OCI-LY7 (cell line): Measurements from ENCODE around the gene NREP. TPM values are rescaled to one million over a fixed set of nuclear protein-coding genes. Genes with fewer than 3 reads are reported as not detected.

Experiments used
- BruUV-seq: library from RNA; stranded (reverse); fragments of 400-500 nt; replicated peaks from 2 replicates; lab custom pipeline; 2021; lab: Mats Ljungman, UMichigan
- CTCF ChIA-PET: fragments of 300-600 bp; sonication (Branson Sonifier 250); formaldehyde crosslinking; loops from one replicate; lab custom pipeline; 2022; ENCODE audit warnings: antibody characterized with exemption; ENCODE audit not compliant: unreplicated experiment; lab: Charles Lee
- POLR2A ChIA-PET: fragments of 300-600 bp; sonication (Branson Sonifier 250); formaldehyde crosslinking; loops from one replicate; lab custom pipeline; 2022; ENCODE audit warnings: antibody characterized with exemption; lab: Charles Lee
- DNase-seq: peaks from one replicate; pipeline ENCODE4 v3.0.0-alpha.2; 2015; ENCODE audit warnings: low spot score
- H2AFZ ChIP-seq: fragments of 200-600 bp; sonication (generic), shearing (Covaris generic); 2 replicates; pipeline ENCODE4 v1.6.1; 2014; ENCODE audit warnings: mild to moderate bottlenecking, antibody characterized with exemption, low read length, moderate library complexity
- H3K27ac ChIP-seq: fragments of 200-600 bp; sonication (generic); 2 replicates; pipeline ENCODE4 v1.5.1; 2014; ENCODE audit warnings: mixed run types, low read depth, mild to moderate bottlenecking, moderate library complexity, low read length, inconsistent platforms; ENCODE audit not compliant: poor library complexity, severe bottlenecking
- H3K36me3 ChIP-seq: fragments of 200-600 bp; sonication (generic); 2 replicates; pipeline ENCODE4 v1.6.1; 2014; ENCODE audit warnings: mild to moderate bottlenecking, antibody characterized with exemption, low read length, moderate library complexity, mixed read lengths; ENCODE audit not compliant: insufficient read depth
- H3K4me1 ChIP-seq: fragments of 200-600 bp; sonication (generic); 2 replicates; pipeline ENCODE4 v1.5.1; 2014; ENCODE audit warnings: mild to moderate bottlenecking, low read length; ENCODE audit not compliant: insufficient read depth, poor library complexity, severe bottlenecking
- H3K4me2 ChIP-seq: fragments of 200-600 bp; sonication (generic); 2 replicates; pipeline ENCODE4 v1.6.1; 2014; ENCODE audit warnings: mild to moderate bottlenecking, low read length
- H3K4me3 ChIP-seq: fragments of 200-600 bp; sonication (generic); 2 replicates; pipeline ENCODE4 v1.5.1; 2014; ENCODE audit warnings: mild to moderate bottlenecking, low read depth, low read length; ENCODE audit not compliant: poor library complexity, severe bottlenecking
- H3K79me2 ChIP-seq: fragments of 200-600 bp; sonication (generic); 2 replicates; pipeline ENCODE4 v1.6.1; 2016; ENCODE audit warnings: low read depth, mild to moderate bottlenecking, low read length, moderate library complexity, mixed read lengths; ENCODE audit not compliant: insufficient read depth
- H3K9me2 ChIP-seq: fragments of 200-600 bp; sonication (generic); 2 replicates; pipeline ENCODE4 v1.6.1; 2016; ENCODE audit warnings: mild to moderate bottlenecking, low read length, mixed read lengths; ENCODE audit not compliant: insufficient read depth
- H3K9me3 ChIP-seq: fragments of 200-600 bp; sonication (generic); 2 replicates; pipeline ENCODE4 v1.6.1; 2014; ENCODE audit warnings: mild to moderate bottlenecking, mixed run types, low read length, mixed read lengths
- H4K20me1 ChIP-seq: fragments of 200-600 bp; sonication (generic); 2 replicates; pipeline ENCODE4 v1.6.1; 2014; ENCODE audit warnings: mild to moderate bottlenecking, antibody characterized with exemption, low read length, moderate library complexity, mixed read lengths; ENCODE audit not compliant: insufficient read depth
- CTCF ChIP-seq: fragments of 200-600 bp; sonication (generic); conservative IDR thresholded peaks from 2 replicates; pipeline ENCODE4 v1.5.1; 2014; ENCODE audit warnings: mild to moderate bottlenecking, antibody characterized with exemption, low read length, moderate library complexity, mixed read lengths
- EZH2phosphoT487 ChIP-seq: fragments of 200-600 bp; sonication (generic); IDR thresholded peaks from 2 replicates; pipeline ENCODE4 v1.6.1; 2018; ENCODE audit warnings: low read depth, borderline replicate concordance, mild to moderate bottlenecking, mixed run types, antibody characterized with exemption, low read length, moderate library complexity, mixed read lengths
- intact Hi-C: fragments of 100-400 bp; cut with micrococcal nuclease; formaldehyde crosslinking; loops from one replicate; pipeline ENCODE4 v1.10.0; 2022; ENCODE audit not compliant: unreplicated experiment
- total RNA-seq, 2 experiments: library from RNA; depleted of rRNA in 1 of 2; stranded (reverse); fragments of >200 nt in 1 of 2; shearing (Covaris generic) in 1 of 2; gene quantifications; 2 replicates each; pipeline ENCODE4 v1.2.3, GENCODE V29; 2014 to 2022

NREP gene
- total RNA-seq, 2 experiments from 2014 or later: 40.0 to 100 TPM

DNA sequence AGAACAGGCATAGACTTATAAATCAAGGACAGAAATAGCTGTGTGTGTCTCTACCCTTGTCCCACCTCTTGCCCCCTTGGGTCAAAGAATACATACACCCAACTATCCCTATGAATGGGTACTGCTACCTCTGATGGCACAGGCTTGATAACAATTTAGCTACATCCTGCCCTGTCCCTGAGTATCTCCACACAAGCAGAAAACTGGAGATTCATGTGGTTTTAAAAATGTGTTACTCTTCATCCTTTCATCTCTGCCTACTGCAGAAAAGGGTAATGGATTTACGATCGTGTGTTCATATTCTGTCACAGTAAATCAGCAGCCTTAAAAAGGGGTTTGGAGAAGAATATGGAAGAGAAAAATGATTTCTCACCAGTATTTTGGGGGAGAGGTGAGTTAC, 49.2 kb upstream of the NREP start:
- BruUV-seq: no TSS peak
- H3K36me3 ChIP-seq: no peaks in the 10 kb centered on the region
- no peak overlapping the region for H2AFZ ChIP-seq
- TF ChIP-seq CTCF (no peak), EZH2phosphoT487 (no peak)
- CTCF ChIA-PET: no interaction called here
- POLR2A ChIA-PET: interaction anchor here (0.5 kb wide), 1 partner anchor 52 kb away, joined by 5 read pairs; no protein-coding TSS in a partner anchor
- no peak overlapping the region for H3K4me3 ChIP-seq
- no peaks in the 10 kb centered on the region for H3K79me2 ChIP-seq
- intact Hi-C loops: no loop called here
- no peak overlapping the region for H3K4me2 ChIP-seq
- no peaks in the 10 kb centered on the region for H3K4me1 ChIP-seq
- no peaks in the 10 kb centered on the region for H3K9me3 ChIP-seq
- no peaks in the 10 kb centered on the region for H4K20me1 ChIP-seq
- no peak for DNase-seq
- no peak overlapping the region for H3K27ac ChIP-seq
- no peaks in the 10 kb centered on the region for H3K9me2 ChIP-seq

DNA sequence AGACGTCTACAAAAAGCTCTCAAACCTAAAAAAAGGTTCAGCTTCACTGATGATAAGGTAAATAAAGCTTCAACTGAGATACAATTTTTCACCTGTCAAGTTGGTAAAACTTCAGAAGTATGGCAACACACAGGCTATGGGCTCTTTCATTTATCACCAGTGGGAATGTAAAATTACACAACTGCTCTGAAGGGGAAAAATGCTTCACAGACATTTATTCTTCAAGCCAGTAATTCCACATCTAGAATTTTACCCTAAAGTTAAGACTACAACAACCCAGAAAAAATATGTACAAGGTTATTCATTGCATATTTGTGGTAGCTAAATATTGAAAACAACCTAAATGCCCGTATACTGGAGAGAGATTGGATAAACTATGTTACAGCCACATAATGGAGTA, 48.1 kb upstream of the NREP start:
- H3K4me2 ChIP-seq: no peak overlapping the region
- H3K4me3 ChIP-seq: no peak overlapping the region
- no peaks in the 10 kb centered on the region for H3K9me3 ChIP-seq
- BruUV-seq: no TSS peak
- H3K9me2 ChIP-seq: no peaks in the 10 kb centered on the region
- H4K20me1 ChIP-seq: no peaks in the 10 kb centered on the region
- H3K79me2 ChIP-seq: no peaks in the 10 kb centered on the region
- TF ChIP-seq EZH2phosphoT487: no peak
- TF ChIP-seq CTCF: no peak
- intact Hi-C loops: no loop called here
- DNase-seq: no peak
- H3K4me1 ChIP-seq: no peaks in the 10 kb centered on the region
- no peak overlapping the region for H3K27ac ChIP-seq
- CTCF ChIA-PET: no interaction called here
- H2AFZ ChIP-seq: no peak overlapping the region
- POLR2A ChIA-PET: no interaction called here
- no peaks in the 10 kb centered on the region for H3K36me3 ChIP-seq

- H3K79me2 ChIP-seq: no peaks in the 10 kb centered on the region
- no peaks in the 10 kb centered on the region for H3K36me3 ChIP-seq
- no peaks in the 10 kb centered on the region for H3K9me3 ChIP-seq
- no peak overlapping the region for H3K4me2 ChIP-seq
- ChIA-PET POLR2A (no interaction called here), CTCF (interaction anchor here (0.6 kb wide), 1 partner anchor 250 kb away, joined by 3 read pairs; no protein-coding TSS in a partner anchor)
- BruUV-seq: no TSS peak
- intact Hi-C loops: no loop called here
- TF ChIP-seq CTCF (no peak), EZH2phosphoT487 (no peak)
- H3K4me1 ChIP-seq: no peaks in the 10 kb centered on the region
- H4K20me1 ChIP-seq: no peaks in the 10 kb centered on the region
- H2AFZ ChIP-seq: no peak overlapping the region
- H3K4me3 ChIP-seq: no peak overlapping the region
- no peak overlapping the region for H3K27ac ChIP-seq
- H3K9me2 ChIP-seq: no peaks in the 10 kb centered on the region
- no peak for DNase-seq
Observed at GRCh38 chr5:111800351-111800750, 43.4 kb upstream of the NREP start.
